Keratinocyte (primary cell): ENCODE data around the gene ZSWIM9. TPM values are rescaled to one million over a fixed set of nuclear protein-coding genes. Genes with fewer than 3 reads are reported as not detected.

Experiments
- DNase-seq: peaks from one replicate; pipeline ENCODE4 v3.0.0-alpha.2; 2011; ENCODE audit warnings: low read depth, missing footprints, low spot score
- FAIRE-seq: peaks from 2 replicates; lab custom pipeline; 2011; peaks lifted over from hg19 to GRCh38; lab: Jason Lieb, UNC
- H2AFZ ChIP-seq: 2 replicates; pipeline ENCODE4 v1.6.0; 2012; ENCODE audit warnings: low read length, control low read depth, inconsistent platforms; ENCODE audit not compliant: control insufficient read depth
- H3K27ac ChIP-seq: 2 replicates; pipeline ENCODE4 v1.5.1; 2011; ENCODE audit warnings: low read length; ENCODE audit not compliant: control insufficient read depth, insufficient read depth
- H3K27me3 ChIP-seq: 3 replicates; pipeline ENCODE4 v1.6.0; 2011; ENCODE audit warnings: low read length; ENCODE audit not compliant: control insufficient read depth, insufficient read depth; ENCODE audit errors: extremely low read depth
- H3K36me3 ChIP-seq, 2 experiments: 2 replicates in 1 of 2; 3 replicates in 1 of 2; pipeline ENCODE4 v1.5.1; 2011; ENCODE audit warnings: low read length in 2 of 2, mild to moderate bottlenecking in 1 of 2; ENCODE audit not compliant: control insufficient read depth in 2 of 2, insufficient read depth in 2 of 2; ENCODE audit errors: extremely low read depth in 1 of 2
- H3K4me1 ChIP-seq: 3 replicates; pipeline ENCODE4 v1.5.1; 2011; ENCODE audit warnings: low read length; ENCODE audit not compliant: control insufficient read depth, insufficient read depth; ENCODE audit errors: extremely low read depth
- H3K4me2 ChIP-seq: 3 replicates; pipeline ENCODE4 v1.6.0; 2011; ENCODE audit warnings: low read depth, low read length; ENCODE audit not compliant: control insufficient read depth, insufficient read depth; ENCODE audit errors: extremely low read depth
- H3K4me3 ChIP-seq, 3 experiments: fragments of 200-600 bp in 1 of 3; sonication (generic) in 1 of 3; 2 replicates in 2 of 3; 3 replicates in 1 of 3; pipeline ENCODE4 v1.5.1; 2011 to 2016; ENCODE audit warnings: low read length in 3 of 3, mild to moderate bottlenecking in 3 of 3, control low read depth in 2 of 3, inconsistent platforms in 1 of 3, low read depth in 1 of 3, mixed read lengths in 1 of 3, mixed run types in 1 of 3, moderate library complexity in 1 of 3; ENCODE audit not compliant: control insufficient read depth in 2 of 3, insufficient read depth in 2 of 3; ENCODE audit errors: extremely low read depth in 1 of 3
- H3K79me2 ChIP-seq: 2 replicates; pipeline ENCODE4 v1.6.0; 2012; ENCODE audit warnings: low read length; ENCODE audit not compliant: control insufficient read depth, insufficient read depth
- H3K9ac ChIP-seq: 3 replicates; pipeline ENCODE4 v1.6.0; 2011; ENCODE audit warnings: low read length; ENCODE audit not compliant: control insufficient read depth, insufficient read depth; ENCODE audit errors: extremely low read depth
- H3K9me1 ChIP-seq: 3 replicates; pipeline ENCODE4 v1.6.0; 2011; ENCODE audit warnings: low read length; ENCODE audit not compliant: control insufficient read depth, insufficient read depth; ENCODE audit errors: extremely low read depth
- H3K9me3 ChIP-seq: 2 replicates; pipeline ENCODE4 v1.5.1; 2012; ENCODE audit warnings: low read depth, low read length; ENCODE audit not compliant: control insufficient read depth
- H4K20me1 ChIP-seq: 3 replicates; pipeline ENCODE4 v1.6.0; 2011; ENCODE audit warnings: low read length; ENCODE audit not compliant: control insufficient read depth, insufficient read depth; ENCODE audit errors: extremely low read depth
- CTCF ChIP-seq, 3 experiments: IDR thresholded peaks in 1 of 3; conservative IDR thresholded peaks in 1 of 3; optimal IDR thresholded peaks in 1 of 3; 2 replicates in 2 of 3; 3 replicates in 1 of 3; pipeline versions ENCODE3 to v1.5.1; 2011; ENCODE audit warnings: low read length in 3 of 3, mild to moderate bottlenecking in 3 of 3, moderate library complexity in 2 of 3, control low read depth in 1 of 3, inconsistent platforms in 1 of 3; ENCODE audit not compliant: insufficient read depth in 2 of 3; ENCODE audit errors: extremely low read depth in 1 of 3
- EZH2 ChIP-seq: IDR thresholded peaks from one replicate; pipeline ENCODE4 v1.6.1; 2012; ENCODE audit warnings: inconsistent platforms, mild to moderate bottlenecking, low read length, moderate library complexity
- dilution Hi-C: fragments of 300-500 bp; cut with MboI; formaldehyde crosslinking; loops from one replicate; pipeline ENCODE4 v1.7.0; 2020; ENCODE audit warnings: low sequenced_read_pairs; ENCODE audit not compliant: extremely low pct_ligation_motif_present
- polyA plus RNA-seq, 5 experiments: library from polyadenylated mRNA; depleted of rRNA in 3 of 5; stranded (reverse) in 3 of 5; stranded (forward) in 1 of 5; unstranded in 1 of 5; fragments of >200 nt; gene quantifications; 1 replicate in 1 of 5; 2 replicates in 3 of 5; 3 replicates in 1 of 5; pipeline versions ENCODE4 v1.2.1 to v1.2.3, GENCODE V29; 2011 to 2012; ENCODE audit warnings: missing spikeins in 2 of 5, low read depth in 1 of 5, low replicate concordance in 1 of 5

Gene ZSWIM9
- polyA plus RNA-seq, 1 donor (not counting 4 experiments of a cell fraction or from before 2014, with no cell fraction given) = 0.46 TPM

GRCh38 chr19:48171710-48172109, 1.2 kb downstream of the ZSWIM9 start:
- no peak overlapping the region for H3K27ac ChIP-seq
- no peaks in the 10 kb centered on the region for H3K9me3 ChIP-seq
- H2AFZ ChIP-seq = no peak overlapping the region
- H3K9ac ChIP-seq = peak overlapping the region; percentile 89
- FAIRE-seq = no peak
- peaks cover 3 to 8% of the 10 kb centered on the region in 2 experiments for H3K36me3 ChIP-seq
- no peak for DNase-seq
- no peaks in the 10 kb centered on the region for H4K20me1 ChIP-seq
- no peaks in the 10 kb centered on the region for H3K27me3 ChIP-seq
- H3K4me3 ChIP-seq = peak overlapping the region in 2 of 3 experiments; percentile 92 to 96
- peak overlapping the region; percentile 100 for H3K4me2 ChIP-seq
- TF ChIP-seq CTCF (optimal IDR thresholded peaks at IDR 0.05 in 1 of 3, IDR thresholded peaks at IDR 0.05 in 1 of 3, conservative IDR thresholded peaks at IDR 0.05 in 1 of 3; ENCODE audit: extremely low read depth in 1 of 3, insufficient read depth in 2 of 3, low read length in 3 of 3) (no peak), EZH2 (no peak)
- peaks cover 36% of the 10 kb centered on the region for H3K79me2 ChIP-seq
- peaks cover 12% of the 10 kb centered on the region for H3K4me1 ChIP-seq
- dilution Hi-C loops = no loop called here
- H3K9me1 ChIP-seq = no peaks in the 10 kb centered on the region

GRCh38 chr19:48174445-48175030, 4.1 kb downstream of the ZSWIM9 start:
- peaks cover 14% of the 10 kb centered on the region for H3K79me2 ChIP-seq
- dilution Hi-C loops = no loop called here
- FAIRE-seq (no peak), DNase-seq (no peak)
- no peak for TF ChIP-seq EZH2
- TF ChIP-seq CTCF (optimal IDR thresholded peaks at IDR 0.05 in 1 of 3, IDR thresholded peaks at IDR 0.05 in 1 of 3, conservative IDR thresholded peaks at IDR 0.05 in 1 of 3; ENCODE audit: extremely low read depth in 1 of 3, insufficient read depth in 2 of 3, low read length in 3 of 3) = no peak
- no peak overlapping the region for H3K27ac ChIP-seq
- no peaks in the 10 kb centered on the region for H3K27me3 ChIP-seq
- peaks cover 3 to 8% of the 10 kb centered on the region in 2 experiments for H3K36me3 ChIP-seq
- H3K9me1 ChIP-seq = no peaks in the 10 kb centered on the region
- H3K4me1 ChIP-seq = peaks cover 6% of the 10 kb centered on the region
- H4K20me1 ChIP-seq = no peaks in the 10 kb centered on the region
- no peak overlapping the region for H3K9ac ChIP-seq
- H3K4me3 ChIP-seq = no peak overlapping the region
- no peak overlapping the region for H3K4me2 ChIP-seq
- no peaks in the 10 kb centered on the region for H3K9me3 ChIP-seq
- H2AFZ ChIP-seq = no peak overlapping the region
